H1 (cell line): Measurements from ENCODE around the gene MAGI1. TPM values are rescaled to one million over a fixed set of nuclear protein-coding genes. Genes with fewer than 3 reads are reported as not detected.

Experiments used
- EZH2 ChIP-seq: fragments of 200-600 bp; sonication (generic); IDR thresholded peaks from 2 replicates; pipeline ENCODE4 v1.7.1; 2012; ENCODE audit warnings: low read depth, mild to moderate bottlenecking, moderate library complexity, low read length, inconsistent platforms; ENCODE audit not compliant: severe bottlenecking
- SIX5 ChIP-seq: IDR thresholded peaks from 2 replicates; pipeline ENCODE4 v1.6.1; 2011; ENCODE audit warnings: mild to moderate bottlenecking, low read depth, low read length
- polyA plus RNA-seq, 7 experiments: library from polyadenylated mRNA; depleted of rRNA in 3 of 7; stranded (reverse) in 5 of 7; unstranded in 2 of 7; fragments of >200 nt in 5 of 7; fragments of 200-250 nt in 2 of 7; gene quantifications; 1 replicate in 5 of 7; 2 replicates in 1 of 7; 4 replicates in 1 of 7; pipeline versions ENCODE4 v1.2.1 to v1.2.3, GENCODE V29; 2011 to 2013; ENCODE audit warnings: missing spikeins in 2 of 7, mixed read lengths in 2 of 7
- total RNA-seq: library from RNA; stranded (reverse); fragmentation: NEBNext Ultra II Directional; extraction: Animal tissue kit (Norgen Biotek cat#: 25700); gene quantifications from 2 replicates; pipeline ENCODE4 v1.2.1, GENCODE V29; 2021

Gene MAGI1
- total and polyA plus RNA-seq, 2 of the 8 experiments (the other 6 are each of a cell fraction or from before 2014, with no cell fraction given), result 19.8 to 78.0 TPM

DNA sequence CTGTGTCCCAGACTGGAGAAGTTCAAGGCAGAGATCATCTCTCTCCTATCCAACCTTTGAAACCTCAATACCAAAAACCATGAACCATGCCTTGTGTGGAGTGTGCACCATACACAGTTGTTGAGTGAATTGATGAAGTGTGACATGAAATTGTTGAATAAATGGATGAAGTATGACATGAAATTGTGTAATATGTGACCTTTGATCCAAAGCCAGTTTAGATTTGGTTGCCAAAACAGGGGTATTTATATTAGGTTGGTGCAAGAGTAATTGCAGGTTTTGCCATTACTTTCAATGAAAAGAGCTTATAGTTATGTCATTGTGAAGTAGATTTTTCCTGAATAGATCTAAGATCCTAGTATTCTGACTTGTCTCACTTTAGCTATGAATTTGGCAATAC, 3.1 kb upstream of the MAGI1 start (continued):
- TF ChIP-seq SIX5 (no peak), EZH2 (no peak)
